ENCODE data around the gene GLYAT. TPM values are rescaled to one million over a fixed set of nuclear protein-coding genes. Genes with fewer than 3 reads are reported as not detected.

The GLYAT gene
- total and polyA plus RNA-seq, 2 experiments from 2014 or later: 0.77 to 1.6 TPM

GRCh38 chr11:58776891-58777710, 45.4 kb upstream of the GLYAT start:
- no peaks in the 10 kb centered on the region for H3K36me3 ChIP-seq (replicated peaks; ENCODE audit: insufficient read depth, low read depth)
- no peak for DNase-seq (ENCODE audit: low spot score)
- H3K4me3 ChIP-seq: no peak overlapping the region
- no peak overlapping the region for H3K4me2 ChIP-seq
- no peak overlapping the region for H3K27ac ChIP-seq
- no peaks in the 10 kb centered on the region for H3K79me2 ChIP-seq
- H2AFZ ChIP-seq: no peak overlapping the region
- no peaks in the 10 kb centered on the region for H4K20me1 ChIP-seq (ENCODE audit: insufficient read depth, poor library complexity, severe bottlenecking)
- WGBS (ENCODE audit: low lambda C conversion rate, missing lambda C conversion rate): 62% methylated on average over 12 of the region's 12 CpGs
- H3K27me3 ChIP-seq: no peaks in the 10 kb centered on the region
- H3K9me3 ChIP-seq (ENCODE audit: low read depth): no peaks in the 10 kb centered on the region
- no peaks in the 10 kb centered on the region for H3K4me1 ChIP-seq (ENCODE audit: insufficient read depth)
- no peaks in the 10 kb centered on the region for H3K9me2 ChIP-seq (replicated peaks; ENCODE audit: insufficient read depth)
- TF ChIP-seq EZH2phosphoT487 (IDR thresholded peaks at IDR 0.05; ENCODE audit: low read depth, severe bottlenecking, unreplicated experiment) (no peak), EZH2 (IDR thresholded peaks at IDR 0.05; ENCODE audit: borderline replicate concordance) (no peak)
- TF ChIP-seq, protein P1, sequence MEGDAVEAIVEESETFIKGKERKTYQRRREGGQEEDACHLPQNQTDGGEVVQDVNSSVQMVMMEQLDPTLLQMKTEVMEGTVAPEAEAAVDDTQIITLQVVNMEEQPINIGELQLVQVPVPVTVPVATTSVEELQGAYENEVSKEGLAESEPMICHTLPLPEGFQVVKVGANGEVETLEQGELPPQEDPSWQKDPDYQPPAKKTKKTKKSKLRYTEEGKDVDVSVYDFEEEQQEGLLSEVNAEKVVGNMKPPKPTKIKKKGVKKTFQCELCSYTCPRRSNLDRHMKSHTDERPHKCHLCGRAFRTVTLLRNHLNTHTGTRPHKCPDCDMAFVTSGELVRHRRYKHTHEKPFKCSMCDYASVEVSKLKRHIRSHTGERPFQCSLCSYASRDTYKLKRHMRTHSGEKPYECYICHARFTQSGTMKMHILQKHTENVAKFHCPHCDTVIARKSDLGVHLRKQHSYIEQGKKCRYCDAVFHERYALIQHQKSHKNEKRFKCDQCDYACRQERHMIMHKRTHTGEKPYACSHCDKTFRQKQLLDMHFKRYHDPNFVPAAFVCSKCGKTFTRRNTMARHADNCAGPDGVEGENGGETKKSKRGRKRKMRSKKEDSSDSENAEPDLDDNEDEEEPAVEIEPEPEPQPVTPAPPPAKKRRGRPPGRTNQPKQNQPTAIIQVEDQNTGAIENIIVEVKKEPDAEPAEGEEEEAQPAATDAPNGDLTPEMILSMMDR (IDR thresholded peaks at IDR 0.05; ENCODE audit: poor library complexity): no peak

GRCh38 chr11:58775066-58775708, 43.4 kb upstream of the GLYAT start:
- Histone ChIP-seq H3K79me2 (no peaks in the 10 kb centered on the region), H3K9me3 (ENCODE audit: low read depth) (no peaks in the 10 kb centered on the region), H3K9me2 (replicated peaks; ENCODE audit: insufficient read depth) (no peaks in the 10 kb centered on the region), H3K4me1 (ENCODE audit: insufficient read depth) (no peaks in the 10 kb centered on the region), H3K36me3 (replicated peaks; ENCODE audit: insufficient read depth, low read depth) (no peaks in the 10 kb centered on the region), H3K27me3 (no peaks in the 10 kb centered on the region), H3K4me2 (no peak overlapping the region), H2AFZ (no peak overlapping the region), H3K4me3 (no peak overlapping the region), H4K20me1 (ENCODE audit: insufficient read depth, poor library complexity, severe bottlenecking) (no peaks in the 10 kb centered on the region), H3K27ac (no peak overlapping the region)
- TF ChIP-seq EZH2phosphoT487 (IDR thresholded peaks at IDR 0.05; ENCODE audit: low read depth, severe bottlenecking, unreplicated experiment): no peak
- TF ChIP-seq, protein P1 (IDR thresholded peaks at IDR 0.05; ENCODE audit: poor library complexity): no peak
- TF ChIP-seq EZH2 (IDR thresholded peaks at IDR 0.05; ENCODE audit: borderline replicate concordance): no peak
- 66% methylated on average over 5 of the region's 5 CpGs for WGBS (ENCODE audit: low lambda C conversion rate, missing lambda C conversion rate)
- DNase-seq (ENCODE audit: low spot score): no peak

DNA sequence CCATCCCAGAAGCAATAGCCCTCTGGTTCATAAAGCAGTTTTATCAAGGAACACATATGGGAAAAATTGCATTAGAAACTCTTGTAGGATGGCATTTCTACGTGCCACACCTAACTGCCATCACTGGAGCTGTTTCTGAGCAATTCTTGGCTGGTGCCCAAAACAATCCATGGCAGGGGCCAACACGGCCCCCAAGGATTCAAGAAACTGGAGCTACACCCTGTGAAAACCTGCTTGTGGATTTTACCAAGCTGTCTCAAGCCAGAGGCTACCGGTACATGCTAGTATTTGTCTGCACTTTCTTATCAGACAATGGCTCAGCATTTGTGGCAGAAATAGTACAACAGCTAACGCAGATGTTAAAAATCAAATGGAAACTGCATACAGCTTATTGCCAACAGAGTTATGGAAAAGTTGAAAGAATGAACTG, 42.4 kb upstream of the GLYAT start:
- Histone ChIP-seq H4K20me1 (ENCODE audit: insufficient read depth, poor library complexity, severe bottlenecking) (no peaks in the 10 kb centered on the region), H3K79me2 (no peaks in the 10 kb centered on the region), H3K27me3 (no peaks in the 10 kb centered on the region), H2AFZ (no peak overlapping the region), H3K27ac (no peak overlapping the region), H3K4me3 (no peak overlapping the region), H3K4me1 (ENCODE audit: insufficient read depth) (no peaks in the 10 kb centered on the region), H3K36me3 (replicated peaks; ENCODE audit: insufficient read depth, low read depth) (no peaks in the 10 kb centered on the region), H3K4me2 (no peak overlapping the region), H3K9me2 (replicated peaks; ENCODE audit: insufficient read depth) (no peaks in the 10 kb centered on the region), H3K9me3 (ENCODE audit: low read depth) (no peaks in the 10 kb centered on the region)
- WGBS (ENCODE audit: low lambda C conversion rate, missing lambda C conversion rate): 61% methylated on average over 4 of the region's 4 CpGs
- TF ChIP-seq, protein P1 (IDR thresholded peaks at IDR 0.05; ENCODE audit: poor library complexity): no peak
- no peak for TF ChIP-seq EZH2 (IDR thresholded peaks at IDR 0.05; ENCODE audit: borderline replicate concordance)
- TF ChIP-seq EZH2phosphoT487 (IDR thresholded peaks at IDR 0.05; ENCODE audit: low read depth, severe bottlenecking, unreplicated experiment): no peak
- DNase-seq (ENCODE audit: low spot score): no peak

All from hepatocyte (in vitro differentiated cells).